Peyer's patch (tissue), 4 donors: ENCODE measurements around the gene MYT1.

Source experiments
- CTCF ChIP-seq, 6 experiments: fragments of 450-650 bp in 4 of 6; fragments of 200-600 bp in 2 of 6; sonication (generic) in 1 of 6; IDR thresholded peaks; one replicate each; pipeline ENCODE4 v1.5.1; 2017 to 2019; ENCODE audit warnings: antibody characterized with exemption in 6 of 6, mild to moderate bottlenecking in 3 of 6, moderate library complexity in 1 of 6
- POLR2A ChIP-seq, 2 donors: fragments of 450-650 bp; IDR thresholded peaks; one replicate each; pipeline ENCODE4 v1.5.1; 2017; ENCODE audit warnings: antibody characterized with exemption in 2 of 2, mild to moderate bottlenecking in 2 of 2, moderate library complexity in 2 of 2

DNA sequence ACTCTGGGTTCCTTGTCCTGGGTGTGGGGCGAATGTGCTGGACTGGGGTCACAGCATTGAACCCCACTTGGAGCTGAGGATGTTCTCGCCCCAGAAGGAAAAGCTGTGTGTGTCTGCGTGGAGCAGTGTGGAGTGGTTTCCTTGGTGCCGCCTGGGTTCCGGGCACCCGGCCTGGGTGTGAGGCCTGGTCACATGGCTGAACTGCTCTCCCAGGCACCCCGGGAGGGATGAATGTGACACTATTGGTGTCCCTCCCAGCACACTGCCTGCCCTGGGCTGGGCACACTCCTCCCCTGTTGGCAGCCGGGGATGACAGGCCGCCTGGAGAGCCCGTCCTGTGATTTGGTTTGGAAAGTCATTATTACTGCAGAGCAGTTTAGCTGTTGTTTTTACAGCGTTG lies 12.3 kb downstream of the MYT1 start:
- TF ChIP-seq CTCF (IDR thresholded peaks at IDR 0.05) (no peak), POLR2A (IDR thresholded peaks at IDR 0.05) (no peak)
